ENCODE data around the gene ETV6. TPM values are rescaled to one million over a fixed set of nuclear protein-coding genes. Genes with fewer than 3 reads are reported as not detected.

Gene ETV6
- polyA plus RNA-seq, 1 donor (not counting 4 experiments of a cell fraction or from before 2014, with no cell fraction given): 5.3 TPM

GRCh38 chr12:11838403-11838802, 188.9 kb downstream of the ETV6 start:
- H3K4me2 ChIP-seq (ENCODE audit: control insufficient read depth, extremely low read depth, insufficient read depth, low read depth, low read length): no peak overlapping the region
- H3K36me3 ChIP-seq (ENCODE audit: control insufficient read depth in 2 of 2, extremely low read depth in 1 of 2, insufficient read depth in 2 of 2, low read length in 2 of 2): peaks cover 0 to 1% of the 10 kb centered on the region in 2 experiments
- H3K9me3 ChIP-seq (ENCODE audit: control insufficient read depth, low read depth, low read length): no peaks in the 10 kb centered on the region
- H3K27ac ChIP-seq (ENCODE audit: control insufficient read depth, insufficient read depth, low read length): no peak overlapping the region
- H3K27me3 ChIP-seq (ENCODE audit: control insufficient read depth, extremely low read depth, insufficient read depth, low read length): no peaks in the 10 kb centered on the region
- no peaks in the 10 kb centered on the region for H3K79me2 ChIP-seq (ENCODE audit: control insufficient read depth, insufficient read depth, low read length)
- no peak for TF ChIP-seq EZH2 (IDR thresholded peaks at IDR 0.05; ENCODE audit: low read length)
- H3K4me1 ChIP-seq (ENCODE audit: control insufficient read depth, extremely low read depth, insufficient read depth, low read length): peaks cover 3% of the 10 kb centered on the region
- H3K4me3 ChIP-seq (ENCODE audit: control insufficient read depth in 2 of 3, extremely low read depth in 1 of 3, insufficient read depth in 2 of 3, low read depth in 1 of 3, low read length in 3 of 3): no peak overlapping the region
- H3K9me1 ChIP-seq (ENCODE audit: control insufficient read depth, extremely low read depth, insufficient read depth, low read length): no peaks in the 10 kb centered on the region
- dilution Hi-C loops (cut with MboI; ENCODE audit: extremely low pct_ligation_motif_present, low sequenced_read_pairs): no loop called here
- no peak overlapping the region for H2AFZ ChIP-seq (ENCODE audit: control insufficient read depth, low read length)
- no peak for DNase-seq (ENCODE audit: low read depth, low spot score)
- no peak for FAIRE-seq
- H4K20me1 ChIP-seq (ENCODE audit: control insufficient read depth, extremely low read depth, insufficient read depth, low read length): no peaks in the 10 kb centered on the region
- H3K9ac ChIP-seq (ENCODE audit: control insufficient read depth, extremely low read depth, insufficient read depth, low read length): no peak overlapping the region

GRCh38 chr12:11839091-11839641, 189.7 kb downstream of the ETV6 start:
- H3K9me1 ChIP-seq (ENCODE audit: control insufficient read depth, extremely low read depth, insufficient read depth, low read length): no peaks in the 10 kb centered on the region
- H2AFZ ChIP-seq (ENCODE audit: control insufficient read depth, low read length): no peak overlapping the region
- H3K27me3 ChIP-seq (ENCODE audit: control insufficient read depth, extremely low read depth, insufficient read depth, low read length): no peaks in the 10 kb centered on the region
- H3K4me1 ChIP-seq (ENCODE audit: control insufficient read depth, extremely low read depth, insufficient read depth, low read length): peaks cover 3% of the 10 kb centered on the region
- no peaks in the 10 kb centered on the region for H4K20me1 ChIP-seq (ENCODE audit: control insufficient read depth, extremely low read depth, insufficient read depth, low read length)
- FAIRE-seq (no peak), DNase-seq (ENCODE audit: low read depth, low spot score) (no peak)
- dilution Hi-C loops (cut with MboI; ENCODE audit: extremely low pct_ligation_motif_present, low sequenced_read_pairs): no loop called here
- TF ChIP-seq CTCF (optimal IDR thresholded peaks at IDR 0.05 in 1 of 3, IDR thresholded peaks at IDR 0.05 in 1 of 3, conservative IDR thresholded peaks at IDR 0.05 in 1 of 3; ENCODE audit: extremely low read depth in 1 of 3, insufficient read depth in 2 of 3, low read length in 3 of 3): no peak
- TF ChIP-seq EZH2 (IDR thresholded peaks at IDR 0.05; ENCODE audit: low read length): no peak
- no peaks in the 10 kb centered on the region for H3K79me2 ChIP-seq (ENCODE audit: control insufficient read depth, insufficient read depth, low read length)
- H3K4me3 ChIP-seq (ENCODE audit: control insufficient read depth in 2 of 3, extremely low read depth in 1 of 3, insufficient read depth in 2 of 3, low read depth in 1 of 3, low read length in 3 of 3): no peak overlapping the region
- no peak overlapping the region for H3K9ac ChIP-seq (ENCODE audit: control insufficient read depth, extremely low read depth, insufficient read depth, low read length)
- H3K27ac ChIP-seq (ENCODE audit: control insufficient read depth, insufficient read depth, low read length): no peak overlapping the region
- peaks cover 0 to 1% of the 10 kb centered on the region in 2 experiments for H3K36me3 ChIP-seq (ENCODE audit: control insufficient read depth in 2 of 2, extremely low read depth in 1 of 2, insufficient read depth in 2 of 2, low read length in 2 of 2)
- no peak overlapping the region for H3K4me2 ChIP-seq (ENCODE audit: control insufficient read depth, extremely low read depth, insufficient read depth, low read depth, low read length)
- H3K9me3 ChIP-seq (ENCODE audit: control insufficient read depth, low read depth, low read length): no peaks in the 10 kb centered on the region

DNA sequence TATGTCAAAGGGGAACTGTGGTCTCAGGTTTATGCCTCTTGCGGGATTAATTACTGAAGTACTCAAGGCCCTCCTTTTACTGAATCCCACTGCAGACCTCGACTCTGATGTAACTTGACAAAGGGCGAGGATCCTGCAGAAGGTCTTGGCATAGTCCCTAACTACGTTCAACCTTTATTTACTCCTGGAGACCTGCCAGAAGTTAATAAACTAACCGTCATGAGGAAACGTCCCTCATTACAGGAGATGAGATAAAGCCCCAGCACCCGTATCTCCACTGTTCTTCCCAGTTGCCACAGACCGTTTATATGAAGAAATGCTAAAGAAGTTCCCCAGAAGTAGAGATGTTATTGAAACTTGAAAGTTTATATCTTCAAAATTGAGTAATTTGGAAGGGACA, 190.9 kb downstream of the ETV6 start:
- no peak overlapping the region for H2AFZ ChIP-seq (ENCODE audit: control insufficient read depth, low read length)
- dilution Hi-C loops (cut with MboI; ENCODE audit: extremely low pct_ligation_motif_present, low sequenced_read_pairs): no loop called here
- no peak overlapping the region for H3K27ac ChIP-seq (ENCODE audit: control insufficient read depth, insufficient read depth, low read length)
- peaks cover 0 to 1% of the 10 kb centered on the region in 2 experiments for H3K36me3 ChIP-seq (ENCODE audit: control insufficient read depth in 2 of 2, extremely low read depth in 1 of 2, insufficient read depth in 2 of 2, low read length in 2 of 2)
- H3K79me2 ChIP-seq (ENCODE audit: control insufficient read depth, insufficient read depth, low read length): no peaks in the 10 kb centered on the region
- no peaks in the 10 kb centered on the region for H3K9me1 ChIP-seq (ENCODE audit: control insufficient read depth, extremely low read depth, insufficient read depth, low read length)
- H3K27me3 ChIP-seq (ENCODE audit: control insufficient read depth, extremely low read depth, insufficient read depth, low read length): no peaks in the 10 kb centered on the region
- TF ChIP-seq CTCF (optimal IDR thresholded peaks at IDR 0.05 in 1 of 3, IDR thresholded peaks at IDR 0.05 in 1 of 3, conservative IDR thresholded peaks at IDR 0.05 in 1 of 3; ENCODE audit: extremely low read depth in 1 of 3, insufficient read depth in 2 of 3, low read length in 3 of 3): no peak
- TF ChIP-seq EZH2 (IDR thresholded peaks at IDR 0.05; ENCODE audit: low read length): no peak
- no peaks in the 10 kb centered on the region for H4K20me1 ChIP-seq (ENCODE audit: control insufficient read depth, extremely low read depth, insufficient read depth, low read length)
- DNase-seq (ENCODE audit: low read depth, low spot score) (no peak), FAIRE-seq (no peak)
- H3K4me2 ChIP-seq (ENCODE audit: control insufficient read depth, extremely low read depth, insufficient read depth, low read depth, low read length): no peak overlapping the region
- peaks cover 3% of the 10 kb centered on the region for H3K4me1 ChIP-seq (ENCODE audit: control insufficient read depth, extremely low read depth, insufficient read depth, low read length)
- H3K9ac ChIP-seq (ENCODE audit: control insufficient read depth, extremely low read depth, insufficient read depth, low read length): no peak overlapping the region
- no peak overlapping the region for H3K4me3 ChIP-seq (ENCODE audit: control insufficient read depth in 2 of 3, extremely low read depth in 1 of 3, insufficient read depth in 2 of 3, low read depth in 1 of 3, low read length in 3 of 3)
- H3K9me3 ChIP-seq (ENCODE audit: control insufficient read depth, low read depth, low read length): no peaks in the 10 kb centered on the region
